ENCODE results near the gene MATCAP1. TPM values are rescaled to one million over a fixed set of nuclear protein-coding genes. Genes with fewer than 3 reads are reported as not detected.

The MATCAP1 gene
- total RNA-seq, 1 experiment from 2014 or later: 40.8 TPM

DNA sequence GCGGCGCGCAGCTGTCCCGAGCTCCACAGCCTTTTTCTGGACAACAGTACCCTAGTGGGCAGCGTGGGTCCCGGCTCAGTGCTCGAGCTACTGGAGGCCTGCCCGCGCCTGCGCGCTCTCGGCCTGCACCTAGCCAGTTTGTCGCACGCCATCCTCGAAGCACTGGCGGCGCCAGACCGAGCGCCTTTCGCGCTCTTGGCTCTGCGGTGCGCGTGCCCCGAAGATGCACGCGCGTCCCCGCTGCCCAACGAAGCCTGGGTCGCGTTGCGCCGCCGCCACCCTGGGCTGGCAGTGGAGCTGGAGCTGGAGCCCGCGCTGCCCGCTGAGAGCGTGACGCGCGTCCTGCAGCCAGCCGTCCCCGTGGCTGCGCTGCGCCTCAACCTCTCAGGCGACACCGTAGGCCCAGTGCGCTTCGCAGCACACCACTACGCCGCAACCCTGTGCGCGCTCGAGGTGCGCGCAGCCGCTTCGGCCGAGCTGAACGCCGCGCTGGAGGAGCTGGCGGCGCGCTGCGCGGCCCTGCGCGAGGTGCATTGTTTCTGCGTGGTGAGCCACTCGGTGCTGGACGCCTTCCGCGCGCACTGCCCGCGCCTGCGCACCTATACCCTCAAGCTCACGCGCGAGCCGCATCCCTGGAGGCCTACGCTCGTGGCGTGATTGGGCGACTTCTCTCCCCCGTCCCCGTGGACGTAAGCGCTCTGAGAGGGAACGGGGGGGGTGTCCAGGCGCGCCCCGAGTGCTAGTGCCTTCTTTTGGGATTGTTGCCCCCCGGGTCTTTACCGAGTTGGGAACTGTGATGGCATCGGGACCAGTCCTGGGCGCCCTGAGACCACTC lies 20.4 kb downstream of the MATCAP1 start (continued):
- peak; percentile 57; the same call in 1 of the 2 replicates for TF ChIP-seq ETV6 (CRISPR knock-in tag; IDR thresholded peaks at IDR 0.05)

DNA sequence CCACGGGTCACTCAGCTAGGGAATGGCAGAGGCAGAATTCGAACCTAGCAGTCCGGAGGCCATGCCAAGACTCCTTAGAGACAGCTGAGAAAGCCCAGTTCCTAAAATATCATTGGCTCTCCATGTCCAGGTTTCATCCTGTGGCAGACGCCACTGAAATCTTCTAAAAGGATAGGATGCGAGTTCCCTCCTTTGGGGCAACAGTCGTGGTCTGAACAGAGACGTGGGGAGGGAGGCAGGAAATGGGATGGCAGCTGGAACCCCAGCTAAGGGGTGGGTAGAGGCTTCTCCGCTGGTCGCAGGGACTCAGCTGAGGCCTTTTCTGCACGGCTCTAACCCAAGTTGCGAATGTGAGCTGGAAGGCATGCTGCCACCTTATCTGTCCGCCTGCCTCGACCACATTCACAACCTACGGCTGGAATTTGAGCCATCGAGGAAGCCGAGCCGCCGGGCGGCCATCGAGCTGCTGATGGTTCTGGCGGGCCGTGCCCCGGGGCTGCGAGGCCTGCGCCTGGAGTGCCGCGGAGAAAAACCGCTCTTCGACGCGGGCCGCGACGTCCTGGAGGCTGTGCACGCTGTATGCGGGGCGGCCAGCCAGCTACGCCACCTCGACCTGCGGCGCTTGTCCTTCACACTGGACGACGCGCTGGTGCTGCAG lies 21.1 kb downstream of the MATCAP1 start:
- peak overlapping the region; percentile 58 for H3K4me3 Mint-ChIP-seq
- DNase-seq (ENCODE audit: low spot score) (no peak), ATAC-seq (no peak)
- H3K36me3 Mint-ChIP-seq: peaks cover 2% of the 10 kb centered on the region; the same call in 1 of the 2 replicates
- H3K4me1 Mint-ChIP-seq: peaks cover 40% of the 10 kb centered on the region
- no peaks in the 10 kb centered on the region for H3K9me3 Mint-ChIP-seq
- ChIA-PET CTCF (interaction anchor here (1.1 to 15.6 kb wide), 10 partner anchors 6 to 209 kb away, joined by 3 to 386 read pairs (median 11); partner anchors contain the start of genes B3GNT9, CES3, ELMO3 and FBXL8), POLR2A (interaction anchor here (0.8 kb wide), 1 partner anchor 11 kb away, joined by 3 read pairs; no protein-coding TSS in a partner anchor)
- H3K27ac Mint-ChIP-seq: no peak overlapping the region
- peaks cover 99% of the 10 kb centered on the region for H3K27me3 Mint-ChIP-seq (ENCODE audit: low read depth)
- no peak for TF ChIP-seq ATF1 (CRISPR knock-in tag; IDR thresholded peaks at IDR 0.05)
- TF ChIP-seq, protein P1, sequence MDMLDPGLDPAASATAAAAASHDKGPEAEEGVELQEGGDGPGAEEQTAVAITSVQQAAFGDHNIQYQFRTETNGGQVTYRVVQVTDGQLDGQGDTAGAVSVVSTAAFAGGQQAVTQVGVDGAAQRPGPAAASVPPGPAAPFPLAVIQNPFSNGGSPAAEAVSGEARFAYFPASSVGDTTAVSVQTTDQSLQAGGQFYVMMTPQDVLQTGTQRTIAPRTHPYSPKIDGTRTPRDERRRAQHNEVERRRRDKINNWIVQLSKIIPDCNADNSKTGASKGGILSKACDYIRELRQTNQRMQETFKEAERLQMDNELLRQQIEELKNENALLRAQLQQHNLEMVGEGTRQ (CRISPR knock-in tag; IDR thresholded peaks at IDR 0.05): no peak
- TF ChIP-seq TEAD1 (CRISPR knock-in tag; IDR thresholded peaks at IDR 0.05): no peak
- TF ChIP-seq, protein P2, sequence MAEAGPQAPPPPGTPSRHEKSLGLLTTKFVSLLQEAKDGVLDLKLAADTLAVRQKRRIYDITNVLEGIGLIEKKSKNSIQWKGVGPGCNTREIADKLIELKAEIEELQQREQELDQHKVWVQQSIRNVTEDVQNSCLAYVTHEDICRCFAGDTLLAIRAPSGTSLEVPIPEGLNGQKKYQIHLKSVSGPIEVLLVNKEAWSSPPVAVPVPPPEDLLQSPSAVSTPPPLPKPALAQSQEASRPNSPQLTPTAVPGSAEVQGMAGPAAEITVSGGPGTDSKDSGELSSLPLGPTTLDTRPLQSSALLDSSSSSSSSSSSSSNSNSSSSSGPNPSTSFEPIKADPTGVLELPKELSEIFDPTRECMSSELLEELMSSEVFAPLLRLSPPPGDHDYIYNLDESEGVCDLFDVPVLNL (CRISPR knock-in tag; IDR thresholded peaks at IDR 0.05; ENCODE audit: borderline replicate concordance, low read depth): no peak
- TF ChIP-seq ESRRA (CRISPR knock-in tag; IDR thresholded peaks at IDR 0.05; ENCODE audit: borderline replicate concordance): 0 out of 2 replicates have a peak, but pooled peaks have one; percentile 3
- TF ChIP-seq, protein P3, sequence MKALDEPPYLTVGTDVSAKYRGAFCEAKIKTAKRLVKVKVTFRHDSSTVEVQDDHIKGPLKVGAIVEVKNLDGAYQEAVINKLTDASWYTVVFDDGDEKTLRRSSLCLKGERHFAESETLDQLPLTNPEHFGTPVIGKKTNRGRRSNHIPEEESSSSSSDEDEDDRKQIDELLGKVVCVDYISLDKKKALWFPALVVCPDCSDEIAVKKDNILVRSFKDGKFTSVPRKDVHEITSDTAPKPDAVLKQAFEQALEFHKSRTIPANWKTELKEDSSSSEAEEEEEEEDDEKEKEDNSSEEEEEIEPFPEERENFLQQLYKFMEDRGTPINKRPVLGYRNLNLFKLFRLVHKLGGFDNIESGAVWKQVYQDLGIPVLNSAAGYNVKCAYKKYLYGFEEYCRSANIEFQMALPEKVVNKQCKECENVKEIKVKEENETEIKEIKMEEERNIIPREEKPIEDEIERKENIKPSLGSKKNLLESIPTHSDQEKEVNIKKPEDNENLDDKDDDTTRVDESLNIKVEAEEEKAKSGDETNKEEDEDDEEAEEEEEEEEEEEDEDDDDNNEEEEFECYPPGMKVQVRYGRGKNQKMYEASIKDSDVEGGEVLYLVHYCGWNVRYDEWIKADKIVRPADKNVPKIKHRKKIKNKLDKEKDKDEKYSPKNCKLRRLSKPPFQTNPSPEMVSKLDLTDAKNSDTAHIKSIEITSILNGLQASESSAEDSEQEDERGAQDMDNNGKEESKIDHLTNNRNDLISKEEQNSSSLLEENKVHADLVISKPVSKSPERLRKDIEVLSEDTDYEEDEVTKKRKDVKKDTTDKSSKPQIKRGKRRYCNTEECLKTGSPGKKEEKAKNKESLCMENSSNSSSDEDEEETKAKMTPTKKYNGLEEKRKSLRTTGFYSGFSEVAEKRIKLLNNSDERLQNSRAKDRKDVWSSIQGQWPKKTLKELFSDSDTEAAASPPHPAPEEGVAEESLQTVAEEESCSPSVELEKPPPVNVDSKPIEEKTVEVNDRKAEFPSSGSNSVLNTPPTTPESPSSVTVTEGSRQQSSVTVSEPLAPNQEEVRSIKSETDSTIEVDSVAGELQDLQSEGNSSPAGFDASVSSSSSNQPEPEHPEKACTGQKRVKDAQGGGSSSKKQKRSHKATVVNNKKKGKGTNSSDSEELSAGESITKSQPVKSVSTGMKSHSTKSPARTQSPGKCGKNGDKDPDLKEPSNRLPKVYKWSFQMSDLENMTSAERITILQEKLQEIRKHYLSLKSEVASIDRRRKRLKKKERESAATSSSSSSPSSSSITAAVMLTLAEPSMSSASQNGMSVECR (CRISPR knock-in tag; IDR thresholded peaks at IDR 0.05; ENCODE audit: borderline replicate concordance): peak; percentile 62; the same call in 1 of the 2 replicates
- TF ChIP-seq EMX1 (CRISPR knock-in tag; IDR thresholded peaks at IDR 0.05): no peak
- TF ChIP-seq, protein P4, sequence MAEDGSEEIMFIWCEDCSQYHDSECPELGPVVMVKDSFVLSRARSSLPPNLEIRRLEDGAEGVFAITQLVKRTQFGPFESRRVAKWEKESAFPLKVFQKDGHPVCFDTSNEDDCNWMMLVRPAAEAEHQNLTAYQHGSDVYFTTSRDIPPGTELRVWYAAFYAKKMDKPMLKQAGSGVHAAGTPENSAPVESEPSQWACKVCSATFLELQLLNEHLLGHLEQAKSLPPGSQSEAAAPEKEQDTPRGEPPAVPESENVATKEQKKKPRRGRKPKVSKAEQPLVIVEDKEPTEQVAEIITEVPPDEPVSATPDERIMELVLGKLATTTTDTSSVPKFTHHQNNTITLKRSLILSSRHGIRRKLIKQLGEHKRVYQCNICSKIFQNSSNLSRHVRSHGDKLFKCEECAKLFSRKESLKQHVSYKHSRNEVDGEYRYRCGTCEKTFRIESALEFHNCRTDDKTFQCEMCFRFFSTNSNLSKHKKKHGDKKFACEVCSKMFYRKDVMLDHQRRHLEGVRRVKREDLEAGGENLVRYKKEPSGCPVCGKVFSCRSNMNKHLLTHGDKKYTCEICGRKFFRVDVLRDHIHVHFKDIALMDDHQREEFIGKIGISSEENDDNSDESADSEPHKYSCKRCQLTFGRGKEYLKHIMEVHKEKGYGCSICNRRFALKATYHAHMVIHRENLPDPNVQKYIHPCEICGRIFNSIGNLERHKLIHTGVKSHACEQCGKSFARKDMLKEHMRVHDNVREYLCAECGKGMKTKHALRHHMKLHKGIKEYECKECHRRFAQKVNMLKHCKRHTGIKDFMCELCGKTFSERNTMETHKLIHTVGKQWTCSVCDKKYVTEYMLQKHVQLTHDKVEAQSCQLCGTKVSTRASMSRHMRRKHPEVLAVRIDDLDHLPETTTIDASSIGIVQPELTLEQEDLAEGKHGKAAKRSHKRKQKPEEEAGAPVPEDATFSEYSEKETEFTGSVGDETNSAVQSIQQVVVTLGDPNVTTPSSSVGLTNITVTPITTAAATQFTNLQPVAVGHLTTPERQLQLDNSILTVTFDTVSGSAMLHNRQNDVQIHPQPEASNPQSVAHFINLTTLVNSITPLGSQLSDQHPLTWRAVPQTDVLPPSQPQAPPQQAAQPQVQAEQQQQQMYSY (CRISPR knock-in tag; IDR thresholded peaks at IDR 0.05): peak; percentile 14; the same call in 1 of the 2 replicates
- TF ChIP-seq, protein P5, sequence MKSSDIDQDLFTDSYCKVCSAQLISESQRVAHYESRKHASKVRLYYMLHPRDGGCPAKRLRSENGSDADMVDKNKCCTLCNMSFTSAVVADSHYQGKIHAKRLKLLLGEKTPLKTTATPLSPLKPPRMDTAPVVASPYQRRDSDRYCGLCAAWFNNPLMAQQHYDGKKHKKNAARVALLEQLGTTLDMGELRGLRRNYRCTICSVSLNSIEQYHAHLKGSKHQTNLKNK (CRISPR knock-in tag; IDR thresholded peaks at IDR 0.05): no peak
- no peak for TF ChIP-seq NFE2L1 (CRISPR knock-in tag; IDR thresholded peaks at IDR 0.05)
- TF ChIP-seq, protein P6, sequence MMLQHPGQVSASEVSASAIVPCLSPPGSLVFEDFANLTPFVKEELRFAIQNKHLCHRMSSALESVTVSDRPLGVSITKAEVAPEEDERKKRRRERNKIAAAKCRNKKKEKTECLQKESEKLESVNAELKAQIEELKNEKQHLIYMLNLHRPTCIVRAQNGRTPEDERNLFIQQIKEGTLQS (CRISPR knock-in tag; conservative IDR thresholded peaks at IDR 0.05): no peak

Measured in WTC11 (cell line).